K562 (cell line): ENCODE data around the gene NFATC1. TPM values are rescaled to one million over a fixed set of nuclear protein-coding genes. Genes with fewer than 3 reads are reported as not detected.

Experiments used
- EGR1 ChIP-seq: fragments of 450-650 bp; conservative IDR thresholded peaks from 2 replicates; pipeline ENCODE4 v1.6.1; 2017; ENCODE audit warnings: mild to moderate bottlenecking
- ETV5 ChIP-seq: sonication (generic); formaldehyde crosslinking; IDR thresholded peaks from 2 replicates; pipeline ENCODE4 v1.4.0; 2020; ENCODE audit warnings: low read depth, mild to moderate bottlenecking, missing genetic modification reagents
- MTA3 ChIP-seq: fragments of 450-650 bp; formaldehyde crosslinking; IDR thresholded peaks from 2 replicates; pipeline ENCODE4 v1.6.1; 2017; ENCODE audit warnings: mild to moderate bottlenecking, borderline replicate concordance
- PHB2 ChIP-seq: fragments of 450-650 bp; IDR thresholded peaks from 2 replicates; pipeline ENCODE4 v1.6.1; 2017; ENCODE audit warnings: low read depth
- POLR2G ChIP-seq: fragments of 200-400 bp; formaldehyde crosslinking; IDR thresholded peaks from 2 replicates; pipeline ENCODE4 v1.6.1; 2017; ENCODE audit warnings: low read depth, mild to moderate bottlenecking, antibody characterized with exemption, low read length, moderate library complexity
- RBM25 ChIP-seq: fragments of 200-400 bp; formaldehyde crosslinking; IDR thresholded peaks from 2 replicates; pipeline ENCODE4 v1.6.1; 2018; ENCODE audit warnings: low read length, low read depth, moderate library complexity; ENCODE audit not compliant: severe bottlenecking
- TAF1 ChIP-seq: IDR thresholded peaks from 2 replicates; pipeline ENCODE4 v1.6.1; 2011; ENCODE audit warnings: mild to moderate bottlenecking, low read length, moderate library complexity; ENCODE audit not compliant: insufficient read depth, control insufficient read depth, severe bottlenecking; ENCODE audit errors: extremely low read depth
- YY1 ChIP-seq, 3 experiments: IDR thresholded peaks; 2 replicates each; pipeline ENCODE4 v1.6.1; 2011; ENCODE audit warnings: low read length in 2 of 3, mild to moderate bottlenecking in 2 of 3, moderate library complexity in 2 of 3, borderline replicate concordance in 1 of 3, control low read depth in 1 of 3, low read depth in 1 of 3; ENCODE audit not compliant: insufficient read depth in 3 of 3, insufficient replicate concordance in 2 of 3, control insufficient read depth in 1 of 3, insufficient read length in 1 of 3; ENCODE audit errors: extremely low read depth in 1 of 3
- ZKSCAN1 ChIP-seq: fragments of 150-350 bp; IDR thresholded peaks from 2 replicates; pipeline ENCODE4 v1.6.1; 2016; ENCODE audit warnings: low read depth, low read length
- ZNF217 ChIP-seq: sonication (generic); formaldehyde crosslinking; IDR thresholded peaks from 2 replicates; pipeline ENCODE4 v1.8.0; 2022; ENCODE audit warnings: mild to moderate bottlenecking, missing genetic modification reagents
- polyA plus RNA-seq, 8 experiments: library from polyadenylated mRNA; depleted of rRNA in 4 of 8; stranded (reverse) in 5 of 8; unstranded in 3 of 8; fragments of >200 nt; fragmentation: Nextera tagmentation in 2 of 8; fragmentation: Illumina TruSeq in 1 of 8; extraction: Ambion mirVana in 2 of 8; extraction: Trizol in 1 of 8; gene quantifications; 2 replicates each; pipeline versions ENCODE4 v1.2.1 to v1.2.3, GENCODE V29; 2011 to 2014; ENCODE audit warnings: inconsistent platforms in 1 of 8, missing spikeins in 1 of 8
- total RNA-seq, 7 experiments: library from RNA; depleted of rRNA in 6 of 7; stranded (reverse); fragments of >200 nt in 6 of 7; fragmentation: Illumina TruSeq in 2 of 7; extraction: Trizol in 2 of 7; gene quantifications; 2 replicates each; pipeline versions ENCODE4 v1.2.1 to v1.2.3, GENCODE V29; 2011 to 2021; ENCODE audit warnings: low replicate concordance in 1 of 7
- TF ChIP-seq, protein P1 (sequence below), 2 experiments: fragments of 450-650 bp; IDR thresholded peaks; 2 replicates each; pipeline ENCODE4 v1.6.1; 2016; ENCODE audit warnings: mild to moderate bottlenecking in 2 of 2, borderline replicate concordance in 1 of 2, low read depth in 1 of 2, moderate library complexity in 1 of 2
- TF ChIP-seq, protein P2 (sequence below): fragments of 200-400 bp; formaldehyde crosslinking; IDR thresholded peaks from 2 replicates; pipeline ENCODE4 v1.6.1; 2017; ENCODE audit warnings: mild to moderate bottlenecking, low read depth, low read length, moderate library complexity
- TF ChIP-seq, protein P3 (sequence below), 2 experiments: fragments of 200-800 bp in 1 of 2; sonication (Bioruptor generic) in 1 of 2; sonication (generic) in 1 of 2; formaldehyde crosslinking in 1 of 2; IDR thresholded peaks in 1 of 2; conservative IDR thresholded peaks in 1 of 2; 2 replicates each; pipeline versions ENCODE4 v1.5.0 to v1.6.1; 2016 to 2020; ENCODE audit warnings: missing compliant biosample characterization in 1 of 2, missing genetic modification characterization in 1 of 2, missing genetic modification reagents in 1 of 2

The NFATC1 gene
- total and polyA plus RNA-seq, 9 of the 15 experiments (the other 6 are each of a cell fraction or from before 2014, with no cell fraction given) = 1.1 to 16.4 (median 2.5) TPM

DNA sequence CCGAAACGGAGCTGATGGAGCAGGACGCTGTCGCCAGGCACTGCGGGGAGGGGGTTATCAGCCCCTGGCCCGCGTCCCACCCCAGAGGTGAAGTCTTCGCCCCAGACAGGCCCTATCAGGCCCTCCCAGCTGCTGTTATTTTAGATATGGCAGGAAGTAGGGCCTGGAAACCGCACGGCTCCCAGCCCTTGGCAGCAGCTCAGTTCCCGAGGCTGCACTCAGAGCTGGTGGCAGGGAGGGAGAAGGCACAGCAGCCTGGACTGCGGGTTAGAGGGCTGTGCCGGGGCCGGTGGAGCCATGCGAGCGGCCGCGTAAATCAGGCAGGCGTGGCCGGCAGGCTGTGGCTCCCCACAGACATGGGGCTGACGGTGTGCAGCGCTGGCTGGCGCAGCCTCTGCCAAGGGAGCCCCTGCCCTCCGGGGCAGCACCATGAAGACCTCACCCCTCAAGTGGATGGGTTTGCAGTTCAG lies 111.4 kb downstream of the NFATC1 start (continued):
- TF ChIP-seq, protein P1, sequence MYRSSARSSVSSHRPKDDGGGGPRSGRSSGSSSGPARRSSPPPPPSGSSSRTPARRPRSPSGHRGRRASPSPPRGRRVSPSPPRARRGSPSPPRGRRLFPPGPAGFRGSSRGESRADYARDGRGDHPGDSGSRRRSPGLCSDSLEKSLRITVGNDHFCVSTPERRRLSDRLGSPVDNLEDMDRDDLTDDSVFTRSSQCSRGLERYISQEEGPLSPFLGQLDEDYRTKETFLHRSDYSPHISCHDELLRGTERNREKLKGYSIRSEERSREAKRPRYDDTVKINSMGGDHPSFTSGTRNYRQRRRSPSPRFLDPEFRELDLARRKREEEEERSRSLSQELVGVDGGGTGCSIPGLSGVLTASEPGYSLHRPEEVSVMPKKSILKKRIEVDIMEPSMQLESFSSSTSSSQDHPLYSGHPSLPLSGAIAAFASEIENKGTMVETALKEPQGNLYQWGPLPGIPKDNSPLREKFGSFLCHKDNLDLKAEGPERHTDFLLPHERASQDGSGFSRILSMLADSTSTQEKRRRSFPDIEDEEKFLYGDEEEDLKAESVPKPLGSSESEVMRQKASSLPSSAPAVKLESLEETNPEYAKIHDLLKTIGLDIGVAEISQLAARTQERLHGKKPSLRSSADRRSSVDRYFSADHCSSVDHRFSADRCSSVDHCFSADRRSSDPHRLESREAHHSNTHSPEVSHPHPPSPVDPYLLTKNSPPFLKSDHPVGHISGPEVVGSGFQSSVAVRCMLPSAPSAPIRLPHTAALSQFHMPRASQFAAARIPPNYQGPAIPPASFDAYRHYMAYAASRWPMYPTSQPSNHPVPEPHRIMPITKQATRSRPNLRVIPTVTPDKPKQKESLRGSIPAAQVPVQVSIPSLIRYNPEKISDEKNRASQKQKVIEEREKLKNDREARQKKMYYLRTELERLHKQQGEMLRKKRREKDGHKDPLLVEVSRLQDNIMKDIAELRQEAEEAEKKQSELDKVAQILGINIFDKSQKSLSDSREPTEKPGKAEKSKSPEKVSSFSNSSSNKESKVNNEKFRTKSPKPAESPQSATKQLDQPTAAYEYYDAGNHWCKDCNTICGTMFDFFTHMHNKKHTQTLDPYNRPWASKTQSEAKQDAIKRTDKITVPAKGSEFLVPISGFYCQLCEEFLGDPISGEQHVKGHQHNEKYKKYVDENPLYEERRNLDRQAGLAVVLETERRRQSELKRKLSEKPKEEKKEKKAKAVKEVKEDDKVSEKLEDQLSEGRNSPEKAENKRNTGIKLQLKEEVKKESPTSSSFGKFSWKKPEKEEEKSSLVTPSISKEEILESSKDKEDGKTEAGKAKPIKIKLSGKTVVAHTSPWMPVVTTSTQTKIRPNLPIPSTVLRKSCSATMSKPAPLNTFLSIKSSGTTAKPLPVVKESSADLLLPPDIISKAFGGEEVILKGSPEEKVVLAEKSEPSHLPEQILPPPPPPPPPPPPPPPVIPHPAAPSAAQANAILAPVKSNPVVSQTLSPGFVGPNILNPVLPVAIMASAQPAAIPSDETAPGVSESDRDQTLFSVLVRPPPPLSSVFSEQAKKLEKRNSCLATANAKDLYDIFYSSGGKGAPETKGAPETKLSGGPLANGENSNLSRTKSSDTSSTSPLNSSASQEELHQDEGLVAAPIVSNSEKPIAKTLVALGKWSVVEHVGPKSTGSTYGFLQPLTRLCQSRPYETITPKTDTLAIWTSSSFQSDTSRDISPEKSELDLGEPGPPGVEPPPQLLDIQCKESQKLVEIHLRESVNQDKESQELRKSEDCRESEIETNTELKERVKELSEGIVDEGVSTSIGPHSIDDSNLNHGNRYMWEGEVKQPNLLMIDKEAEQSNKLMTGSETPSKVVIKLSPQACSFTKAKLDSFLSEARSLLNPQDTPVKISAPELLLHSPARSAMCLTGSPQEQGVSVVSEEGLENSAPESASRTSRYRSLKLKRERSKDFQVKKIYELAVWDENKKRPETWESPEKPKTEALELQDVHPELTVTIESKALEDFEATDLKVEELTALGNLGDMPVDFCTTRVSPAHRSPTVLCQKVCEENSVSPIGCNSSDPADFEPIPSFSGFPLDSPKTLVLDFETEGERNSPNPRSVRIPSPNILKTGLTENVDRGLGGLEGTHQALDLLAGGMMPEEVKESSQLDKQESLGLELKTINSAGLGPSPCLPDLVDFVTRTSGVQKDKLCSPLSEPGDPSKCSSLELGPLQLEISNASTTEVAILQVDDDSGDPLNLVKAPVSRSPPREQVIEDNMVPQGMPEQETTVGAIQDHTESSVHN (IDR thresholded peaks at IDR 0.05; ENCODE audit: borderline replicate concordance in 1 of 2, low read depth in 1 of 2) = no peak
- peak; percentile 95 for TF ChIP-seq ETV5 (CRISPR knock-in tag)
- peak; percentile 53 for TF ChIP-seq EGR1
- TF ChIP-seq, protein P2, sequence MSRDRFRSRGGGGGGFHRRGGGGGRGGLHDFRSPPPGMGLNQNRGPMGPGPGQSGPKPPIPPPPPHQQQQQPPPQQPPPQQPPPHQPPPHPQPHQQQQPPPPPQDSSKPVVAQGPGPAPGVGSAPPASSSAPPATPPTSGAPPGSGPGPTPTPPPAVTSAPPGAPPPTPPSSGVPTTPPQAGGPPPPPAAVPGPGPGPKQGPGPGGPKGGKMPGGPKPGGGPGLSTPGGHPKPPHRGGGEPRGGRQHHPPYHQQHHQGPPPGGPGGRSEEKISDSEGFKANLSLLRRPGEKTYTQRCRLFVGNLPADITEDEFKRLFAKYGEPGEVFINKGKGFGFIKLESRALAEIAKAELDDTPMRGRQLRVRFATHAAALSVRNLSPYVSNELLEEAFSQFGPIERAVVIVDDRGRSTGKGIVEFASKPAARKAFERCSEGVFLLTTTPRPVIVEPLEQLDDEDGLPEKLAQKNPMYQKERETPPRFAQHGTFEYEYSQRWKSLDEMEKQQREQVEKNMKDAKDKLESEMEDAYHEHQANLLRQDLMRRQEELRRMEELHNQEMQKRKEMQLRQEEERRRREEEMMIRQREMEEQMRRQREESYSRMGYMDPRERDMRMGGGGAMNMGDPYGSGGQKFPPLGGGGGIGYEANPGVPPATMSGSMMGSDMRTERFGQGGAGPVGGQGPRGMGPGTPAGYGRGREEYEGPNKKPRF = no peak
- TF ChIP-seq, protein P3, sequence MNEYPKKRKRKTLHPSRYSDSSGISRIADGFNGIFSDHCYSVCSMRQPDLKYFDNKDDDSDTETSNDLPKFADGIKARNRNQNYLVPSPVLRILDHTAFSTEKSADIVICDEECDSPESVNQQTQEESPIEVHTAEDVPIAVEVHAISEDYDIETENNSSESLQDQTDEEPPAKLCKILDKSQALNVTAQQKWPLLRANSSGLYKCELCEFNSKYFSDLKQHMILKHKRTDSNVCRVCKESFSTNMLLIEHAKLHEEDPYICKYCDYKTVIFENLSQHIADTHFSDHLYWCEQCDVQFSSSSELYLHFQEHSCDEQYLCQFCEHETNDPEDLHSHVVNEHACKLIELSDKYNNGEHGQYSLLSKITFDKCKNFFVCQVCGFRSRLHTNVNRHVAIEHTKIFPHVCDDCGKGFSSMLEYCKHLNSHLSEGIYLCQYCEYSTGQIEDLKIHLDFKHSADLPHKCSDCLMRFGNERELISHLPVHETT (CRISPR knock-in tag; conservative IDR thresholded peaks at IDR 0.05 in 1 of 2, IDR thresholded peaks at IDR 0.05 in 1 of 2) = peak in 1 of 2 experiments; percentile 27; a peak in 1 of 4 replicates
- peak; percentile 77 for TF ChIP-seq MTA3
- TF ChIP-seq RBM25 = no peak
- TF ChIP-seq ZNF217 (CRISPR knock-in tag) = no peak
- TF ChIP-seq YY1 (IDR thresholded peaks at IDR 0.05; ENCODE audit: borderline replicate concordance in 1 of 3, control insufficient read depth in 1 of 3, extremely low read depth in 1 of 3, insufficient read depth in 3 of 3, insufficient read length in 1 of 3, insufficient replicate concordance in 2 of 3, low read depth in 1 of 3, low read length in 2 of 3) = no peak
- TF ChIP-seq PHB2 = 0 out of 2 replicates have a peak, but pooled peaks have one; percentile 31
- TF ChIP-seq POLR2G = peak; percentile 82
- TF ChIP-seq ZKSCAN1 = peak; percentile 39; the same call in 1 of the 2 replicates
- peak; percentile 27 for TF ChIP-seq TAF1
